ENCODE data around the gene ACO1.
A peak's percentile ranks its signal among the peaks of the same experiment; 100 is the strongest.

The ACO1 gene

GRCh38 chr9:32378496-32378895 is 5.9 kb upstream of the ACO1 start:
- Histone ChIP-seq H3K36me3 (no peaks in the 10 kb centered on the region), H3K27me3 (peaks cover 0 to 5% of the 10 kb centered on the region in 2 donors), H3K4me3 (no peak overlapping the region), H3K9me3 (no peaks in the 10 kb centered on the region), H3K27ac (no peak overlapping the region), H3K4me1 (peaks cover 0 to 3% (median 2%) of the 10 kb centered on the region in 4 donors)
- intact Hi-C loops (cut with DNase I; ENCODE audit: low total_unique reads) = loop anchor here (5.0 to 10.0 kb wide), 3 partner anchors 199 to 616 kb away; no protein-coding TSS in a partner anchor
- DNase-seq = no peak
- TF ChIP-seq CTCF (IDR thresholded peaks at IDR 0.05) = peak; percentile 65 to 70

GRCh38 chr9:32378993-32379729 is 5.3 kb upstream of the ACO1 start:
- H3K27ac ChIP-seq = no peak overlapping the region

GRCh38 chr9:32380944-32381343 is 3.5 kb upstream of the ACO1 start:
- intact Hi-C loops (cut with DNase I; ENCODE audit: low total_unique reads) = loop anchor here (5.0 kb wide), 1 partner anchor 51 kb away; no protein-coding TSS in a partner anchor
- no peak for TF ChIP-seq CTCF (IDR thresholded peaks at IDR 0.05)
- H3K27me3 ChIP-seq = no peaks in the 10 kb centered on the region
- DNase-seq = no peak
- peaks cover 0 to 17% (median 10%) of the 10 kb centered on the region in 4 donors for H3K4me1 ChIP-seq
- no peaks in the 10 kb centered on the region for H3K36me3 ChIP-seq
- H3K27ac ChIP-seq = no peak overlapping the region
- no peak overlapping the region for H3K4me3 ChIP-seq
- no peaks in the 10 kb centered on the region for H3K9me3 ChIP-seq

More at GRCh38 chr9:32378993-32379729, 5.3 kb upstream of the ACO1 start:
- TF ChIP-seq CTCF (IDR thresholded peaks at IDR 0.05) = peak; percentile 65 to 83
- no peaks in the 10 kb centered on the region for H3K36me3 ChIP-seq
- no peak for DNase-seq
- peaks cover 0 to 5% of the 10 kb centered on the region in 2 donors for H3K27me3 ChIP-seq
- H3K9me3 ChIP-seq = no peaks in the 10 kb centered on the region
- intact Hi-C loops (cut with DNase I; ENCODE audit: low total_unique reads) = loop anchor here (5.0 to 10.0 kb wide), 3 partner anchors 198 to 616 kb away; no protein-coding TSS in a partner anchor
- no peak overlapping the region for H3K4me3 ChIP-seq
- peaks cover 0 to 8% (median 4%) of the 10 kb centered on the region in 4 donors for H3K4me1 ChIP-seq

GRCh38 chr9:32382565-32383320 is 1.7 kb upstream of the ACO1 start:
- intact Hi-C loops (cut with DNase I; ENCODE audit: low total_unique reads) = loop anchor here (5.0 kb wide), 1 partner anchor 50 kb away; no protein-coding TSS in a partner anchor
- H3K36me3 ChIP-seq = no peaks in the 10 kb centered on the region
- no peak for TF ChIP-seq CTCF (IDR thresholded peaks at IDR 0.05)
- H3K4me3 ChIP-seq = no peak overlapping the region
- no peak for DNase-seq
- H3K9me3 ChIP-seq = no peaks in the 10 kb centered on the region
- H3K27ac ChIP-seq = no peak overlapping the region
- H3K27me3 ChIP-seq = no peaks in the 10 kb centered on the region
- H3K4me1 ChIP-seq = peaks cover 0 to 30% (median 13%) of the 10 kb centered on the region in 4 donors

GRCh38 chr9:32384002-32384363 is 460 bp upstream of the ACO1 start:
- Histone ChIP-seq H3K36me3 (no peaks in the 10 kb centered on the region), H3K4me3 (peak overlapping the region; percentile 66 to 77), H3K4me1 (peaks cover 0 to 30% (median 13%) of the 10 kb centered on the region in 4 donors), H3K27me3 (no peaks in the 10 kb centered on the region), H3K27ac (peak overlapping the region; percentile 86 to 88), H3K9me3 (no peaks in the 10 kb centered on the region)
- TF ChIP-seq CTCF (IDR thresholded peaks at IDR 0.05) = no peak
- intact Hi-C loops (cut with DNase I; ENCODE audit: low total_unique reads) = loop anchor here (5.0 kb wide), 1 partner anchor 48 kb away; no protein-coding TSS in a partner anchor
- DNase-seq = no peak

Data from tibial artery (tissue), 4 donors.